ENCODE data around the gene ERBIN.

- no peak for TF ChIP-seq CTCF (IDR thresholded peaks at IDR 0.05; ENCODE audit: borderline replicate concordance, extremely low read depth, low read length, poor library complexity, severe bottlenecking)
- no peak for TF ChIP-seq EZH2 (IDR thresholded peaks at IDR 0.05; ENCODE audit: borderline replicate concordance, low read depth, low read length, severe bottlenecking)
These were observed 40.0 kb upstream of the ERBIN start for GRCh38 chr5:65886387-65886786.

Measured in DND-41 (cell line).